Mononuclear cell (primary cell): ENCODE results near the gene ZDHHC5. TPM values are rescaled to one million over a fixed set of nuclear protein-coding genes. Genes with fewer than 3 reads are reported as not detected.
"Not testable (repeated sequence)": the region's sequence is repeated elsewhere in the genome, so short reads cannot be mapped to it uniquely, and the experiment has no call there.

Experiments
- H3K27me3 ChIP-seq: 2 replicates; pipeline ENCODE4 v1.6.0; 2011; ENCODE audit warnings: low read length, control low read depth; ENCODE audit not compliant: insufficient read depth
- H3K4me1 ChIP-seq: 2 replicates; pipeline ENCODE4 v1.5.1; 2011; ENCODE audit warnings: mild to moderate bottlenecking, low read length, control low read depth; ENCODE audit not compliant: insufficient read depth
- H3K4me3 ChIP-seq: 2 replicates; pipeline ENCODE4 v1.5.1; 2011; ENCODE audit warnings: mild to moderate bottlenecking, low read length, moderate library complexity
- H3K9me3 ChIP-seq: 2 replicates; pipeline ENCODE4 v1.5.1; 2011; ENCODE audit warnings: low read depth, mild to moderate bottlenecking, control low read depth, low read length
- total RNA-seq: library from RNA; depleted of rRNA; stranded (reverse); fragments of >200 nt; gene quantifications from one replicate; pipeline ENCODE4 v1.2.3, GENCODE V29; 2012

ZDHHC5 gene
- total RNA-seq, 1 donor, result 48.9 TPM

GRCh38 chr11:57713835-57714234 is 45.9 kb downstream of the ZDHHC5 start:
- H3K4me3 ChIP-seq, result no peak overlapping the region
- H3K4me1 ChIP-seq, result peaks cover 34% of the 10 kb centered on the region
- H3K27me3 ChIP-seq, result no peaks in the 10 kb centered on the region
- no peaks in the 10 kb centered on the region for H3K9me3 ChIP-seq

- H3K4me3 ChIP-seq, H3K9me3 ChIP-seq, H3K27me3 ChIP-seq: not testable (repeated sequence)
- peaks cover 20% of the 10 kb centered on the region for H3K4me1 ChIP-seq
Measured at GRCh38 chr11:57716726-57717125, 48.8 kb downstream of the ZDHHC5 start.

GRCh38 chr11:57727185-57727584 is 59.3 kb downstream of the ZDHHC5 start:
- Histone ChIP-seq H3K9me3 (no peaks in the 10 kb centered on the region), H3K4me1 (no peaks in the 10 kb centered on the region), H3K27me3 (no peaks in the 10 kb centered on the region), H3K4me3 (no peak overlapping the region)

GRCh38 chr11:57728829-57729228 is 60.9 kb downstream of the ZDHHC5 start:
- Histone ChIP-seq H3K27me3 (no peaks in the 10 kb centered on the region), H3K9me3 (no peaks in the 10 kb centered on the region), H3K4me3 (no peak overlapping the region), H3K4me1 (no peaks in the 10 kb centered on the region)

- Histone ChIP-seq H3K9me3 (no peaks in the 10 kb centered on the region), H3K4me1 (no peaks in the 10 kb centered on the region), H3K27me3 (no peaks in the 10 kb centered on the region), H3K4me3 (no peak overlapping the region)
Measured at GRCh38 chr11:57729479-57729878, 61.6 kb downstream of the ZDHHC5 start.

DNA sequence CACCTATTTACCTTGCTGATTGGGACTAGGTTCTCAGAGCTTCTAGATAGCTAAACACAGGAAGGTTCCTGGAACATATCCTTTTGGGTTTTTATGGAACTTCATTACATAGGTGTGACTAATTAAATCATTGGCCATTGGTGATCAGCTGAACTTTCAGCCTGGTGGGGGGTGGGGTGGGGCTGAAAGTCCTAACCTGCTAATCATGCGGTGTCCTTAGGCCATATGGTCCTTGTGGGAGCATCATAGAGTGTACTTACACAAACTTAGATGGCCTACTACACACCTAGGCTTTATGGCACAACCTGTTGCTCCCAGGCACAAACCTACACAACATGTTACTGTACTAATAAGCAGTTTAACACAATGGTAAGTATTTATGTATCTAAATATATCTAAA is 64.7 kb downstream of the ZDHHC5 start:
- Histone ChIP-seq H3K4me1 (no peaks in the 10 kb centered on the region), H3K4me3 (no peak overlapping the region), H3K9me3 (no peaks in the 10 kb centered on the region), H3K27me3 (no peaks in the 10 kb centered on the region)

DNA sequence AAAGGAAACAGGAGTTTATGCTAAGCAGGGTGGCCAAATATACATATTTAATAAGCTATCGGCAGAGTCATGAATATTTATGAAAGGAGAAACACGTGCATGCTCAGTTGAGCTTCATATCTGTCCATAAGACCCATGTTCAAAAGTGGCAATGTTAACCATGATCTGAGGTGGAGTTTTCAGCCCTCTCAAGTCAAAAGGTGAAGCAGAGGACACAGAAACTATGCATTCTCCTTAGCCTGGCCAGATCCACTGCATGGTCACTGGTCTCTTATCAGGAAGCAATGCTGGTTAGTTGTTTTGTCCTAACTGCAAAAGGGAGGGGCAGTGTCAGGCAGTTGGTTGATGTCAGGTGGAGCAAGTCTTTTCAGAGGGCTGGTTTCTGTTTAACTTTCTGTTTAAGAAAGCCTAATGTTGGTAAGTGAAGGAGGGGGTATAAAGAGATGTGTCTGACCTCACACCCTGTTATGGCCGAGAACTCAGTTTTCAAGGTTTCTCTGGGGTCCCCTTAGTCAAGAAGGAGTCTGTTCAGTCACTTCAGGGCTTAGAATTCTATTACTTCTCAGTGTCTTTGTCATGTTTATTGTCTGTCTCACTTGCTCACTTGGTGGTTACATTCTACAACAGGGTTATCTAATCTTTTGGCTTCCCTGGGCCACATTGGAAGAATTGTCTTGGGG is 67.8 kb downstream of the ZDHHC5 start:
- no peaks in the 10 kb centered on the region for H3K27me3 ChIP-seq
- no peak overlapping the region for H3K4me3 ChIP-seq
- peaks cover 4% of the 10 kb centered on the region for H3K4me1 ChIP-seq
- no peaks in the 10 kb centered on the region for H3K9me3 ChIP-seq

DNA sequence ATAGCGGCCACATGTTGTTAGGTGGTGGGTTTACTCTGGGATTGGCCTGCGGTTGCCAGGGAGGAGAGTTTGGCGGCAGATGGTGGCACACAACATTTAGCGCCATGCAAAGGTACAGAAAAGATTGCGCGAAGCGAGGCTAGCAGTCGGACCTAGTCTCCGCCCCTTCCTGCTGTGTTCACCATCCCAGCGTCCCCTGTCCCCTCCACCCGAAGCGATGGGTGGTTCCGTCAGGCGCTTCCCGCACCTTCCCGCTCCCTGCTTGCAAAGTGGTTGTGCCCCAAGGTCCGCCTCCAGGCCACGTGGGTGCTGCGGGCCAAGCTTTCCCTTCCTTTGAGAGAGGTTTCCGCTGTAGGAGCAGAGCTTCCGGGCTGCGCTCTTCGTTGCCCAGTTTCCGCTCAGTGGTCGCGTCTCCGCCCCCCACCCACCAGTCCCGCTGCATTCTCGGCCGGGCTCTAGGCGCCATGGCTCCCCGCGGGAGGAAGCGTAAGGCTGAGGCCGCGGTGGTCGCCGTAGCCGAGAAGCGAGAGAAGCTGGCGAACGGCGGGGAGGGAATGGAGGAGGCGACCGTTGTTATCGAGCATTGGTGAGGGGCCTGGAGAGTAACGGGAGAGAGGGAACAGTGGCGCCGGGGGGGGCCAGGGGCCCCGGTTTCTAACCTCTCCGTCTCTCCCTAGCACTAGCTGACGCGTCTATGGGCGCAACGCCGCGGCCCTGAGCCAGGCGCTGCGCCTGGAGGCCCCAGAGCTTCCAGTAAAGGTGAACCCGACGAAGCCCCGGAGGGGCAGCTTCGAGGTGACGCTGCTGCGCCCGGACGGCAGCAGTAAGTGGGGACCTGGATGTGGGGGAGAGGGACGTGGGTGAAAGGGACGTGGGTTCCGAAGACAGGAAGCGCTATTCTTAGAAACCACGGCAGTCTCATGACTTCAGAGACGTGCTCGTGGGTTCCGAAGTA is 73.5 kb downstream of the ZDHHC5 start, which contains the start of gene SELENOH:
SELENOH (plus strand) TSS at position 360 of the 955 bp plus-strand sequence; CDS start at position 465, 105 bp downstream.
- H3K27me3 ChIP-seq, result no peaks in the 10 kb centered on the region
- no peaks in the 10 kb centered on the region for H3K9me3 ChIP-seq
- H3K4me1 ChIP-seq, result peaks cover 27% of the 10 kb centered on the region
- H3K4me3 ChIP-seq, result peak within 1 kb of the TSS; percentile 89

GRCh38 chr11:57742087-57742452 is 74.2 kb downstream of the ZDHHC5 start:
- Histone ChIP-seq H3K4me1 (peaks cover 27% of the 10 kb centered on the region), H3K9me3 (no peaks in the 10 kb centered on the region), H3K27me3 (no peaks in the 10 kb centered on the region), H3K4me3 (peak overlapping the region; percentile 89)

- H3K4me1 ChIP-seq, result peaks cover 27% of the 10 kb centered on the region
- no peaks in the 10 kb centered on the region for H3K27me3 ChIP-seq
- H3K9me3 ChIP-seq, result no peaks in the 10 kb centered on the region
- H3K4me3 ChIP-seq, result no peak overlapping the region
Measured at GRCh38 chr11:57744357-57744756, 76.4 kb downstream of the ZDHHC5 start.

DNA sequence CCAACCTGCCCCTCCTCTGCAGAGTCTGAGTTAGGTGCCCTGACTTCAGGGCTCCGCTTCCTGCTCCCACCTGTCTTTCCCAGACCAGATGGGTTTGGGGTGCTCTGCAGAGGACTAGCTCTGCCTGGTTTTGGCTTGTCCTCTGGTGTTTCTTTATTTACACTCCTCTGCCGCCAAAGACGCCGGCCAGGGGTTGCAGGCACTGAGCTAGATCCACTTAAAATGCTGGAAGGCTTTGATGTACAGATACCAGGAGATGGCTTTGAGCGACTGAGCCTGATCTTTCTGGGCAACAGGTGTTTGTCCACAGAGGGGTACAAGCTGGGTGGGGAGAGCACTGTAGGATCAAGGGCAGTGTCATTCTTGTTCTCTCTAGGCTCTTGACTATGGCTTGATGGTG is 77.3 kb downstream of the ZDHHC5 start:
- no peak overlapping the region for H3K4me3 ChIP-seq
- H3K27me3 ChIP-seq, result no peaks in the 10 kb centered on the region

DNA sequence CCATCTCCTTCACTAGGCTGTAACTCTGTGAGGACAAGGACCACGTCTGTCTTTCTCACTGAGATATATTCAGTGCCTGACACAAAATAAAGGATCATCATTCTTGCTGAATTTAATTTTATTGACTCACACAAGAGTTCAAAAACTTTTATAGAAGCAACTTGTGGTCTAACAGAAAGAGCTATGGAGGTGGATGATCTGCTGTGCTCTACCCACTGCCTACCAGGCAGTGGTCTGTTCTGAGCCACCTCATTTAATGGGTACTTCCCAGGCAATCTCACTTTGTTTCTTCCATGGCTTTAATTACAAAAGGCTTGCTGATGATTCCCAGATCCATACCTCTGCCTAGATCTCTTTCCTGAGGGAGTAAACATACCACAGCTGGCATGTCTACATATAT is 79.0 kb downstream of the ZDHHC5 start:
- no peaks in the 10 kb centered on the region for H3K27me3 ChIP-seq
- H3K4me3 ChIP-seq, result no peak overlapping the region
- H3K9me3 ChIP-seq, result no peaks in the 10 kb centered on the region
- peaks cover 19% of the 10 kb centered on the region for H3K4me1 ChIP-seq

More for the DNA sequence above, 77.3 kb downstream of the ZDHHC5 start:
- H3K9me3 ChIP-seq, result no peaks in the 10 kb centered on the region
- peaks cover 27% of the 10 kb centered on the region for H3K4me1 ChIP-seq

Other genes with a start within 250 kb of the ZDHHC5 start
- gene SLC43A3, start 241.0 kb upstream of the ZDHHC5 start, total RNA-seq, result 41.9 TPM
- gene RTN4RL2, start 207.6 kb upstream of the ZDHHC5 start, total RNA-seq, result 0.10 TPM
- 4.6 TPM for gene SLC43A1, start 152.4 kb upstream of the ZDHHC5 start, total RNA-seq
- gene TIMM10, start 137.4 kb upstream of the ZDHHC5 start, total RNA-seq, result 4.8 TPM
- gene SMTNL1, start 130.5 kb upstream of the ZDHHC5 start, total RNA-seq, result 0.10 TPM
- gene UBE2L6, start 100.4 kb upstream of the ZDHHC5 start, total RNA-seq, result 40.1 TPM
- 2.4 TPM for gene SERPING1, start 70.4 kb upstream of the ZDHHC5 start, total RNA-seq
- gene YPEL4, start 18.2 kb upstream of the ZDHHC5 start, total RNA-seq, result 1.3 TPM
- gene CLP1, start 10.4 kb upstream of the ZDHHC5 start, total RNA-seq, result 53.4 TPM
- gene MED19, start 44.1 kb downstream of the ZDHHC5 start, total RNA-seq, result 11.6 TPM
- 31.7 TPM for gene TMX2, start 44.5 kb downstream of the ZDHHC5 start, total RNA-seq
- gene SELENOH, start 73.4 kb downstream of the ZDHHC5 start, total RNA-seq, result 58.0 TPM
- not detected for gene BTBD18, start 83.7 kb downstream of the ZDHHC5 start, total RNA-seq
- gene CTNND1, start 93.7 kb downstream of the ZDHHC5 start, total RNA-seq, result 19.6 TPM